Memory B cell (primary cell): ENCODE data around the gene EZR.
"Not testable (repeated sequence)": the region's sequence is repeated elsewhere in the genome, so short reads cannot be mapped to it uniquely, and the experiment has no call there.

Experiments used
- ATAC-seq: fragments of 150-1000 bp; cut with Tn5 transposase; 2 replicates; pipeline ENCODE4 v1.10.0; 2021; ENCODE audit warnings: low read depth, mild to moderate bottlenecking, moderate library complexity
- DNase-seq, 2 donors: peaks; one replicate each; pipeline ENCODE4 v3.0.0; 2022; ENCODE audit warnings: low spot score in 2 of 2
- H3K27ac Mint-ChIP-seq: one replicate; pipeline ENCODE4 v1.8.0; 2022; ENCODE audit warnings: mild to moderate bottlenecking, moderate library complexity, mixed read lengths
- H3K27me3 Mint-ChIP-seq: one replicate; pipeline ENCODE4 v1.8.0; 2022; ENCODE audit warnings: mixed read lengths
- H3K36me3 Mint-ChIP-seq: one replicate; pipeline ENCODE4 v1.8.0; 2022; ENCODE audit warnings: mild to moderate bottlenecking, mixed read lengths
- H3K4me1 Mint-ChIP-seq: one replicate; pipeline ENCODE4 v1.8.0; 2022; ENCODE audit warnings: mixed read lengths
- H3K4me3 Mint-ChIP-seq: one replicate; pipeline ENCODE4 v1.8.0; 2022; ENCODE audit warnings: mild to moderate bottlenecking, moderate library complexity, mixed read lengths
- H3K9me3 Mint-ChIP-seq: one replicate; pipeline ENCODE4 v1.8.0; 2022; ENCODE audit warnings: mixed read lengths

EZR gene

GRCh38 chr6:158804207-158804606 lies 15.0 kb downstream of the EZR start:
- Mint-ChIP-seq H3K27me3 (no peaks in the 10 kb centered on the region), H3K9me3 (no peaks in the 10 kb centered on the region), H3K27ac (peak overlapping the region; percentile 98), H3K36me3 (peaks cover 24% of the 10 kb centered on the region), H3K4me1 (peaks cover 71% of the 10 kb centered on the region), H3K4me3 (peak overlapping the region; percentile 75)
- ATAC-seq (no peak), DNase-seq (no peak)

DNA sequence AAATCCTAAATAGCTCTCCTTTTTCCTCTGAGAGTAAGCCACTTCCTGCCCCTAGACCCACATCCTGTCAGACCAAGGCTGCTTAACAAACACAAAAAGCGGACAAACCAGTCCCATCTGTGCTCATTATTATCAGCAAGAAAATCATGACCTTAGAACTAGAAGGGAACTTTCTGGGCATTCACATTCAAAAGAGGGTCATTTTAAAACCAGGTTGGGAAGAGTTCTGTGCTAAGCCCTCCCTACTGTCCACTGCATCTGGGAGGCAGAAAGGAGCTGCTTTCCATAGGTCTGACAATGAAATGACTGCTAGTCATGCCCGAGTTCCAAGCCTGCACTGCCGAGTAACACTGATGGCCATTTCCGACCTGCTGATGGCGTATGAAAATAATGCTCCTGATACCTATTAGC lies 15.4 kb downstream of the EZR start:
- no peaks in the 10 kb centered on the region for H3K9me3 Mint-ChIP-seq
- peak; percentile 62 for ATAC-seq
- DNase-seq, result no peak
- peaks cover 21% of the 10 kb centered on the region for H3K36me3 Mint-ChIP-seq
- peaks cover 72% of the 10 kb centered on the region for H3K4me1 Mint-ChIP-seq
- H3K4me3 Mint-ChIP-seq, result peak overlapping the region; percentile 75
- H3K27ac Mint-ChIP-seq, result peak overlapping the region; percentile 98
- no peaks in the 10 kb centered on the region for H3K27me3 Mint-ChIP-seq

DNA sequence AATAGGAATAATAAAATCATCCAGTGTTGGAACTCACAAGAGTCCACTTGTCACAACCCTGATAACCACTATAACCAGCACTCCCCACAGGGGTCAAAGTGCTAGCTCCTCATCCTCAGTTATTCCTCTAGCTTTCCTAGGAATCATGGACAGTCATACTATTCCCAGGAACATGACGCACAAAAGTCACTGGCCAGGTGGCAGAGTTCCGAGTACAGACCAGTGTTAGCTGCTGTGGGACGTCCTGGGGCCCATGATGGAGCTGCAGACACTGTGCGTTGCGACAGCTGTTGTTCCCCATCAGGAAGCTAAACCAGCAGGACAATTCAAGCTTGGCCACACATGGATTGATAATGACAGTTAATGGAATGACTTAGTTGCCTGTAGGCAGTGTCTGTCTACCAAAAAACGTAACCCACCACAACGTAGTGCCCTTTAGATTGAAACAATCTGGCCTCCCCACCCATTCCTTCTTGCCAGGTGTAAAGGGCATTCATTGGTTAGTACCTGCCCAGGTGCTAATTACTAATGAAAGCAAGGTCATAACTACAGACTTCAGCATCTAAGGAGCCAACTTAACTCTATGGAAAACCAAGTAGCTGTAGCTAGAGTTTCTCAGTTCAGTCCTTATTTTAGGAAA lies 17.4 kb downstream of the EZR start:
- peaks cover 19% of the 10 kb centered on the region for H3K36me3 Mint-ChIP-seq
- peak overlapping the region; percentile 85 for H3K27ac Mint-ChIP-seq
- DNase-seq (no peak), ATAC-seq (no peak)
- no peaks in the 10 kb centered on the region for H3K27me3 Mint-ChIP-seq
- no peak overlapping the region for H3K4me3 Mint-ChIP-seq
- H3K9me3 Mint-ChIP-seq, result no peaks in the 10 kb centered on the region
- peaks cover 59% of the 10 kb centered on the region for H3K4me1 Mint-ChIP-seq

- peak overlapping the region; percentile 91 for H3K27ac Mint-ChIP-seq
- no peaks in the 10 kb centered on the region for H3K9me3 Mint-ChIP-seq
- H3K4me3 Mint-ChIP-seq, result peak overlapping the region; percentile 69
- DNase-seq (no peak), ATAC-seq (no peak)
- H3K27me3 Mint-ChIP-seq, result no peaks in the 10 kb centered on the region
- H3K4me1 Mint-ChIP-seq, result peaks cover 55% of the 10 kb centered on the region
- H3K36me3 Mint-ChIP-seq, result peaks cover 15% of the 10 kb centered on the region
These were observed 19.9 kb downstream of the EZR start for GRCh38 chr6:158799051-158799792.

GRCh38 chr6:158798311-158798710 lies 20.9 kb downstream of the EZR start:
- peak; percentile 81 for ATAC-seq
- DNase-seq, result peak in 1 of 2 donors; percentile 60
- Mint-ChIP-seq H3K27me3 (no peaks in the 10 kb centered on the region), H3K4me3 (peak overlapping the region; percentile 69), H3K9me3 (no peaks in the 10 kb centered on the region), H3K27ac (peak overlapping the region; percentile 91), H3K4me1 (peaks cover 55% of the 10 kb centered on the region), H3K36me3 (peaks cover 18% of the 10 kb centered on the region)

DNA sequence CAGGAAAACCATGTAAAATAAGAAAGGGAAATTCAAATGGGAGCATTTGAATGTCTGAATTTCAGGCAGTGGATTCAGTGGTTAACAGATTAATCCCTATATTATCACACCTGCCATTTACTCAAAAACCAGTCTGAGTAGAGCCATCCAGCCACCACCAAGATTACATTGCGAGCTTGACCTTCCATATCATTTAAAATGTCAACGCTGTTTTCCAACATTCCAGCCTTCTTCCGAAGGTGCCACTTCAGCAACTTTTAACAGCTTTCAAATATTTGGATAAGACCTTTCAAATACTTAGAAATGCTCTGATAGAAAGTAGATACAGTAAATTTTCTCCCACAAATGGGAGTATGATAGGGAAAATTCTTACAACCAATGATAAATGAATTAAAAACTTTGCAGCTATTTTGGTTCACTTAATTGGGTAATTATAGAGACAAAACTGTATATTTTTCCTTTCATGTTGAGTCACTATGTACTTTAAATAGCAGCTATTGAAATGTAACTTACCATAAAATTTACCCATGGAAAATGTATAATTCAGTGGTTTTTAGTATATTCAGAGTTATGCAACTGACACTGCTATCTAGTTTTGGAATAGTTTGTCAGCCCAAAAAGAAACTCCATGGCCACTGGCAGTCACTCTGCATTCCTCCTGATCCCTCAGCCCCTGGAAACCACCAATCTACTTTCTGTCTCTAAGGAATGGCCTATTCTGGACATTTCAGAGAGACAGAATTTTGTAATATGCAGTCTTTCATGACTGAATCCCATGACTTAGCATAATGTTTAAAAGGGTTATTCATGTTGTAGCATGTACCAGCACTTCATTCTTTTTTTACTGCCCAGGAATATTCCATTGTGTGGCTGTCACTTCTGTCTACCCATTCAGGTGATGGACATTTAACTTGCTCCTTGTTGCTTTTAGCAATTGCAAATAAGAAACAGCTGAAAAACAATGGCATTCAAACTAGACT lies 21.5 kb downstream of the EZR start:
- H3K4me1 Mint-ChIP-seq, result peaks cover 54% of the 10 kb centered on the region
- ATAC-seq (no peak), DNase-seq (no peak)
- no peaks in the 10 kb centered on the region for H3K9me3 Mint-ChIP-seq
- peak overlapping the region; percentile 91 for H3K27ac Mint-ChIP-seq
- H3K4me3 Mint-ChIP-seq, result peak overlapping the region; percentile 27
- H3K27me3 Mint-ChIP-seq, result no peaks in the 10 kb centered on the region
- peaks cover 18% of the 10 kb centered on the region for H3K36me3 Mint-ChIP-seq

DNA sequence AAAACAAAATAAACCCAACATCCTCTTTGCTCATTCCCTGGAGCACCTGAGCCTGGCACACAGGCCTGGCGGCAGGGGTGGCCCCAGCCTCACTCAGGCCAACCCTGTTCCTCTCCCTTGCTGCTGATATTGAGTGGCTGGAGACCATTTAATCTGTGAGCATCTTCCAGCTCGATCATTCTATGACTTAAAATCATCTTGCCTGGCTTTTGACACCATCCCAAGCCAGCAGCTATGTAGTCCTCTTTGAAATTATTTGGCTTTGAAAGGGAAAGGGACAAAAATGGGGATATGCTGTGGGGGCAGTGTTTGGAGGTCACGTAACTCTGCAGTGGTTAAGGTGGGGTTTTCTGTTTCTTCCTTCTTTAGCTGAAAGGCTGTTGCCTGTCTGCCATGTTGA lies 22.8 kb downstream of the EZR start:
- no peak for ATAC-seq
- Mint-ChIP-seq H3K27ac (peak overlapping the region; percentile 91), H3K27me3 (no peaks in the 10 kb centered on the region)

GRCh38 chr6:158795516-158795915 lies 23.7 kb downstream of the EZR start:
- no peaks in the 10 kb centered on the region for H3K9me3 Mint-ChIP-seq
- ATAC-seq (no peak), DNase-seq (no peak)
- peaks cover 19% of the 10 kb centered on the region for H3K36me3 Mint-ChIP-seq
- peak overlapping the region; percentile 91 for H3K27ac Mint-ChIP-seq
- H3K4me3 Mint-ChIP-seq, result peak overlapping the region; percentile 54
- peaks cover 57% of the 10 kb centered on the region for H3K4me1 Mint-ChIP-seq
- no peaks in the 10 kb centered on the region for H3K27me3 Mint-ChIP-seq

More for the DNA sequence above, 22.8 kb downstream of the EZR start:
- Mint-ChIP-seq H3K9me3 (no peaks in the 10 kb centered on the region), H3K4me3 (peak overlapping the region; percentile 43), H3K4me1 (peaks cover 50% of the 10 kb centered on the region), H3K36me3 (peaks cover 18% of the 10 kb centered on the region)
- no peak for DNase-seq

GRCh38 chr6:158793432-158793831 lies 25.7 kb downstream of the EZR start:
- Mint-ChIP-seq H3K4me3 (peak overlapping the region; percentile 34), H3K27me3 (no peaks in the 10 kb centered on the region), H3K27ac (peak overlapping the region; percentile 86), H3K36me3 (peaks cover 28% of the 10 kb centered on the region), H3K4me1 (peaks cover 59% of the 10 kb centered on the region), H3K9me3 (no peaks in the 10 kb centered on the region)
- DNase-seq (peak in 1 of 2 donors; percentile 40), ATAC-seq (peak; percentile 52)

DNA sequence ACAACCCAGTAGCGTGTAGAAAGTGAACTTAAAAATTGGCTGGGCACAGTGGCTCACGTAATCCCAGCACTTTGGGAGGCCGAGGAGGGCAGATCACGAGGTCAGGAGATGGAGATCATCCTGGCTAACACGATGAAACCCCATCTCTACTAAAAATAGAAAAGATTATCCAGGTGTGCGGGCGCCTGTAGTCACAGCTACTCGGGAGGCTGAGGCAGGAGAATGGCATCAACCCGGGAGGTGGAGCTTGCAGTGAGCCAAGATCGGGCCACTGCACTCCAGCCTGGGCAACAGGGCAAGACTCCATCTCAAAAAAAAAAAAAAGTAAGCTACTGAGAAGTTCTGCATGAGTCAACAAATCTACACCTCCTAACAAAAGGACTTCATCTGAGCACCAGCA lies 26.7 kb downstream of the EZR start:
- peaks cover 56% of the 10 kb centered on the region for H3K4me1 Mint-ChIP-seq
- not testable (repeated sequence) for ATAC-seq, DNase-seq, H3K9me3 Mint-ChIP-seq, H3K27me3 Mint-ChIP-seq
- H3K4me3 Mint-ChIP-seq, result peak overlapping the region; percentile 48
- peaks cover 26% of the 10 kb centered on the region for H3K36me3 Mint-ChIP-seq
- H3K27ac Mint-ChIP-seq, result peak overlapping the region; percentile 90

DNA sequence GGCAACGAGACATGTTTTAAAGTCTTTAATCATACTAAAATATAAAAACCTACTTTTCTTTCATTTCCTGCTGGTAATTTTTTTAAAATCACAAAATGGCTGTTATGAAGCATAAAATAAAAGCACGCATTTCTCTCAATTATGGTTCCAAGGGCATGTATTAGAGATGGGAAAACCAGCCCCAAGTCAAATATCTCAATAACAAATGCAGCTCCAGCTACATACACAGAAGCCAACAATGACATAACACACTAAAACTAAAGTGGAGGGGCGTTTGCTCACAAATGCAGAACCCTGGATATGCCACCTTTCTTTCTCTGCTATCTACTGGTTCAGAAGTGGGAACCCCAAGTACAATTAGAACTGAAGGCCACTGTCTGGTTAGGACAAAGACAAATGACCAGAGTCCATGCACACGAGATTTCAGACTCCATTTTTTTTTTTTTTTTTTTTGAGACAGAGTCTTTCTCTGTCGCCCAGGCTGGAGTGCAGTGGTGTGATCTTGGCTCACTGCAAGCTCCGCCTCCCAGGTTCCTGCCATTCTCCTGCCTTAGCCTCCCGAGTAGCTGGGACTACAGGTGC lies 27.8 kb downstream of the EZR start:
- no peak overlapping the region for H3K4me3 Mint-ChIP-seq

DNA sequence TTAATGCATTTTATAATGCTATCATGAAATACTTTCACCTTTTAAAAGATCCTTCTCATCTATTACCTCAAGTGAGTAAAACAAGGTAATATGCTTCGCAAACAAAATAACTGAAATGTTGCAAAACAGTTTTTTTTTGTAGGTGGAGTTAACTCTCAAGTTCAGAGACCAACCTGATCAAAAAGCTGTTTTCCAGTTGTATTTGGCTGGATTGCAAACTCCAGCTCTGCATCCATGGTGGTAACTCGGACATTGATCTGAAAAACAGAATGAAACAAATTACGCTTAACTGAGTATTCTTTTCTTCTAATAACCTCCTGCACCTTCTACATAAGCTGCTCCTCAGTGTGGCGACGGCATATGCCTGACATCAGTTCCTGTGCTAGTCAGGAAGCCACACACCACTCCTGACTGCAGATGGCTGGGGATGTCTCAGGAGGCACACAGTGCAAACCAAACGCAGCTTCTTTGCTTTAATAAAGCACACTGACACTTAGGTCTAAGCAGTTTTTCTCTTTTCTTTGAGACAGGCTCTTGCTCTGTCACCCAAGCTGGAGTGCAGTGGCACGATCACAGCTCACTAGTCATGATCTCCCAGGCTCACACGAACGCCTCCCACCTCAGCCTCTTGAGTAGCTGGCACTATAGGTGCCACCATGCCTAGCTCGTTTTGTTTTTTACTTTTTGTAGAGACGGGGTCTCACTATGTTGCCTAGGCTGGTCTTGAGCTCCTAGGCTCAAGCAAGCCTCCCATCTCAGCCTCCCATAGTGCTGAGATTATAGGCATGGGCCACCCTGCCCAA lies 29.9 kb downstream of the EZR start:
- peak overlapping the region; percentile 90 for H3K27ac Mint-ChIP-seq
- H3K4me1 Mint-ChIP-seq, result peaks cover 42% of the 10 kb centered on the region
- no peaks in the 10 kb centered on the region for H3K27me3 Mint-ChIP-seq
- peak overlapping the region; percentile 60 for H3K4me3 Mint-ChIP-seq
- DNase-seq, result peak in 1 of 2 donors; percentile 34
- H3K9me3 Mint-ChIP-seq, result no peaks in the 10 kb centered on the region
- peaks cover 31% of the 10 kb centered on the region for H3K36me3 Mint-ChIP-seq
- ATAC-seq, result peak; percentile 83

More for the DNA sequence above, 27.8 kb downstream of the EZR start:
- H3K27ac Mint-ChIP-seq, result peak overlapping the region; percentile 90
- H3K4me1 Mint-ChIP-seq, result peaks cover 55% of the 10 kb centered on the region
- H3K27me3 Mint-ChIP-seq, result no peaks in the 10 kb centered on the region
- DNase-seq, result no peak
- no peaks in the 10 kb centered on the region for H3K9me3 Mint-ChIP-seq
- peaks cover 24% of the 10 kb centered on the region for H3K36me3 Mint-ChIP-seq
- ATAC-seq, result no peak

- Mint-ChIP-seq H3K4me1 (peaks cover 30% of the 10 kb centered on the region), H3K27ac (peak overlapping the region; percentile 81), H3K27me3 (no peaks in the 10 kb centered on the region), H3K4me3 (peak overlapping the region; percentile 9), H3K36me3 (peaks cover 38% of the 10 kb centered on the region), H3K9me3 (no peaks in the 10 kb centered on the region)
- ATAC-seq (no peak), DNase-seq (no peak)
These were observed 31.8 kb downstream of the EZR start for GRCh38 chr6:158787395-158787794.
